H9 (cell line): Measurements from ENCODE around the gene EDEM2. TPM values are rescaled to one million over a fixed set of nuclear protein-coding genes. Genes with fewer than 3 reads are reported as not detected.

ENCODE experiments used
- DNase-seq: peaks from one replicate; pipeline ENCODE4 v3.0.0-alpha.2; 2017
- H2AFZ ChIP-seq: one replicate; pipeline ENCODE4 v1.6.1; 2013; ENCODE audit warnings: mild to moderate bottlenecking, low read length, control low read depth, moderate library complexity
- H2AK5ac ChIP-seq: 2 replicates; pipeline ENCODE4 v1.6.1; 2013; ENCODE audit warnings: low read length, control low read depth, mixed read lengths; ENCODE audit not compliant: insufficient read length
- H2BK120ac ChIP-seq: one replicate; pipeline ENCODE4 v1.6.1; 2013; ENCODE audit warnings: low read depth, mild to moderate bottlenecking, low read length, control low read depth, inconsistent platforms; ENCODE audit not compliant: poor library complexity, severe bottlenecking
- H2BK12ac ChIP-seq: 2 replicates; pipeline ENCODE4 v1.6.1; 2013; ENCODE audit warnings: low read length, control low read depth, mixed read lengths, low read depth; ENCODE audit not compliant: insufficient read length
- H2BK15ac ChIP-seq: 2 replicates; pipeline ENCODE4 v1.6.1; 2013; ENCODE audit warnings: low read depth, low read length, control low read depth
- H2BK20ac ChIP-seq: one replicate; pipeline ENCODE4 v1.6.1; 2013; ENCODE audit warnings: low read depth, mild to moderate bottlenecking, low read length, control low read depth, inconsistent platforms; ENCODE audit not compliant: poor library complexity, severe bottlenecking
- H2BK5ac ChIP-seq: 2 replicates; pipeline ENCODE4 v1.6.1; 2013; ENCODE audit warnings: low read length, control low read depth, mixed read lengths; ENCODE audit not compliant: insufficient read length
- H3K14ac ChIP-seq: 2 replicates; pipeline ENCODE4 v1.6.1; 2013; ENCODE audit warnings: low read length, control low read depth; ENCODE audit not compliant: insufficient read depth
- H3K18ac ChIP-seq: 2 replicates; pipeline ENCODE4 v1.6.1; 2013; ENCODE audit warnings: low read depth, mild to moderate bottlenecking, mixed read lengths, low read length, control low read depth; ENCODE audit not compliant: insufficient read length
- H3K23ac ChIP-seq: 2 replicates; pipeline ENCODE4 v1.6.1; 2013; ENCODE audit warnings: low read length, control low read depth, mixed read lengths, low read depth; ENCODE audit not compliant: insufficient read length
- H3K23me2 ChIP-seq: 2 replicates; pipeline ENCODE4 v1.6.1; 2013; ENCODE audit warnings: low read depth, mild to moderate bottlenecking, mixed read lengths, low read length, control low read depth; ENCODE audit not compliant: insufficient read length, poor library complexity, severe bottlenecking
- H3K27ac ChIP-seq: 2 replicates; pipeline ENCODE4 v1.5.1; 2013; ENCODE audit warnings: low read length, control low read depth, mixed read lengths, low read depth; ENCODE audit not compliant: insufficient read length
- H3K27me3 ChIP-seq: 2 replicates; pipeline ENCODE4 v1.6.1; 2013; ENCODE audit warnings: low read length, control low read depth, inconsistent platforms; ENCODE audit not compliant: insufficient read depth
- H3K4ac ChIP-seq: 2 replicates; pipeline ENCODE4 v1.6.1; 2013; ENCODE audit warnings: low read depth, mild to moderate bottlenecking, control low read depth, inconsistent platforms, low read length, moderate library complexity
- H3K4me1 ChIP-seq: 2 replicates; pipeline ENCODE4 v1.6.1; 2013; ENCODE audit warnings: low read length, control low read depth, inconsistent platforms; ENCODE audit not compliant: insufficient read depth
- H3K4me2 ChIP-seq: 2 replicates; pipeline ENCODE4 v1.6.1; 2013; ENCODE audit warnings: low read length, control low read depth, mixed read lengths; ENCODE audit not compliant: insufficient read length, insufficient read depth
- H3K56ac ChIP-seq: 2 replicates; pipeline ENCODE4 v1.6.1; 2013; ENCODE audit warnings: low read depth, mild to moderate bottlenecking, mixed read lengths, low read length, control low read depth; ENCODE audit not compliant: insufficient read length
- H3K79me1 ChIP-seq: 2 replicates; pipeline ENCODE4 v1.6.1; 2013; ENCODE audit warnings: low read depth, mild to moderate bottlenecking, moderate library complexity, low read length, control low read depth, inconsistent platforms; ENCODE audit not compliant: insufficient read depth, poor library complexity, severe bottlenecking
- H3K79me2 ChIP-seq: 2 replicates; pipeline ENCODE4 v1.6.1; 2013; ENCODE audit warnings: low read length, control low read depth, inconsistent platforms; ENCODE audit not compliant: insufficient read depth
- H3K9ac ChIP-seq: 2 replicates; pipeline ENCODE4 v1.6.1; 2013; ENCODE audit warnings: low read length, control low read depth, mixed read lengths; ENCODE audit not compliant: insufficient read length; ENCODE audit errors: extremely low read depth
- H3K9me3 ChIP-seq: one replicate; pipeline ENCODE4 v1.6.1; 2013; ENCODE audit warnings: low read depth, low read length, inconsistent platforms; ENCODE audit not compliant: control insufficient read depth
- H3T11ph ChIP-seq: one replicate; pipeline ENCODE4 v1.6.1; 2013; ENCODE audit warnings: mild to moderate bottlenecking, low read length, control low read depth, inconsistent platforms
- H4K20me1 ChIP-seq: one replicate; pipeline ENCODE4 v1.6.1; 2013; ENCODE audit not compliant: control insufficient read depth, insufficient read length, insufficient read depth
- H4K5ac ChIP-seq: 2 replicates; pipeline ENCODE4 v1.6.1; 2013; ENCODE audit warnings: low read depth, mild to moderate bottlenecking, mixed read lengths, low read length, control low read depth; ENCODE audit not compliant: insufficient read length
- H4K8ac ChIP-seq: replicated peaks from 2 replicates; pipeline ENCODE4 v1.6.1; 2013; ENCODE audit warnings: low read length, control low read depth, mixed read lengths, low read depth; ENCODE audit not compliant: insufficient read length
- H4K91ac ChIP-seq: 2 replicates; pipeline ENCODE4 v1.6.1; 2013; ENCODE audit warnings: low read depth, mild to moderate bottlenecking, moderate library complexity, mixed read lengths, low read length, control low read depth; ENCODE audit not compliant: insufficient read length
- H3K27ac Mint-ChIP-seq, 3 experiments: 2 replicates in 2 of 3; 3 replicates in 1 of 3; pipeline ENCODE4 v1.8.0; 2020 to 2021; ENCODE audit warnings: mixed read lengths in 3 of 3, mild to moderate bottlenecking in 1 of 3, moderate library complexity in 1 of 3
- H3K27me3 Mint-ChIP-seq: 2 replicates; pipeline ENCODE4 v1.8.0; 2021; ENCODE audit warnings: low read depth, mild to moderate bottlenecking, moderate library complexity, mixed read lengths
- H3K36me3 Mint-ChIP-seq, 3 experiments: 2 replicates in 2 of 3; 3 replicates in 1 of 3; pipeline ENCODE4 v1.8.0; 2020 to 2021; ENCODE audit warnings: low read depth in 3 of 3, mixed read lengths in 3 of 3; ENCODE audit not compliant: insufficient read depth in 1 of 3
- H3K4me1 Mint-ChIP-seq, 2 experiments: 2 replicates each; pipeline ENCODE4 v1.8.0; 2020; ENCODE audit warnings: mixed read lengths in 2 of 2
- H3K4me3 Mint-ChIP-seq, 2 experiments: 2 replicates in 1 of 2; 3 replicates in 1 of 2; pipeline ENCODE4 v1.8.0; 2020 to 2021; ENCODE audit warnings: mild to moderate bottlenecking in 2 of 2, mixed read lengths in 2 of 2, moderate library complexity in 1 of 2
- H3K9me3 Mint-ChIP-seq, 2 experiments: 2 replicates in 1 of 2; 3 replicates in 1 of 2; pipeline ENCODE4 v1.8.0; 2020; ENCODE audit warnings: mild to moderate bottlenecking in 2 of 2, mixed read lengths in 2 of 2, moderate library complexity in 1 of 2
- WGBS: extraction: QIAGEN DNeasy Blood & Tissue Kit; methylation state at CpG from one replicate; pipeline ENCODE4 v1.1.7; 2013; ENCODE audit warnings: missing lambda C conversion rate, low lambda C conversion rate, mixed read lengths; ENCODE audit not compliant: insufficient read length; ENCODE audit errors: extremely low coverage; 5-methylcytosine and 5-hydroxymethylcytosine counted together
- total RNA-seq: library from RNA; stranded (reverse); gene quantifications from 2 replicates; pipeline ENCODE4 v1.2.1, GENCODE V29; 2021
- TF ChIP-seq, protein P1 (sequence below): fragments of 200-600 bp; sonication (generic); conservative IDR thresholded peaks from 3 replicates; pipeline ENCODE4 v1.8.0; 2021; ENCODE audit warnings: antibody characterized with exemption, mild to moderate bottlenecking

EDEM2 gene
- total RNA-seq, 1 experiment from 2014 or later = 27.8 TPM

DNA sequence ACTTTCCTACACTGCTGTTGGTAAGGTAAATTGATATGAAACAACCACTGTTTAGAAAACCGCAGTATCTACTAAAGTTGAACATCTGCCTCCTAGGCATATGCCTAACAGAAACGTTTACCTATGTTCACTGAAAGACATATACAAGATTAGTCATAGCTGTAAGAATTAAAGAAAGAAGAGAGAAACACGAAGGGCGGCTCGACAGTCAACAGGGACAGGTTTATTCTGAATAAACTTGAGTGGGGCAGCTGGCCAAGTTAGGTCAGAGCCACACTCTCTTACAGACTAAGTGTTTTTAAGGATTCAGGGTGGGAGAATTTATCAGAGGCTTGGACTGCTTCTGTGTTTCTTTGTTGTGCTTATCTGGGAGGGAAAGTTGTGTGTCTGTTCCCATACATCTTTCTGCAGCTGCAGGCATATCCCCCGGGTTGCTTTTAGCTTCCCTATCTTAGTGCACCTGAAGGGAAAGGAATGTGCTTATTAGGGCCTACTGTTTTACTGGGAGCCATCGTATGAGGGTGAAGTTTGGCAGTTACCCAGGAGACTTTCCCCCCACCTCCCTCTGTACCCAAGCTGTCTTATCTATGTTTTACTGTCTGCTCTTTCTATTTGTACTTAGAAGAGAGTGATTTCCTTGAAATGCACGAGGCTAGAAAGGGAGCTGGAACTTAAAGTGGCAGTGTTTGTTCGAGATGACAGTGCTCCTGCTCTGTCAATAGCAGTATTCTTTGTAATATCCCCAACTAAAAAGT, 45.2 kb upstream of the EDEM2 start:
- H3K23ac ChIP-seq = no peak overlapping the region
- H2BK12ac ChIP-seq = no peak overlapping the region
- no peaks in the 10 kb centered on the region for H3K79me1 ChIP-seq
- H4K5ac ChIP-seq = no peak overlapping the region
- Mint-ChIP-seq H3K4me3 (no peak overlapping the region), H3K4me1 (peaks cover 28 to 29% of the 10 kb centered on the region in 2 experiments), H3K27me3 (peaks cover 24% of the 10 kb centered on the region), H3K36me3 (peaks cover 7 to 28% (median 21%) of the 10 kb centered on the region in 3 experiments; a peak in 6 of 7 replicates), H3K27ac (peak overlapping the region in 2 of 3 experiments; percentile 1 to 21; a peak in 1 of 7 replicates), H3K9me3 (peaks cover 33 to 40% of the 10 kb centered on the region in 2 experiments)
- H3K4ac ChIP-seq = no peak overlapping the region
- H3K4me2 ChIP-seq = no peak overlapping the region
- no peak overlapping the region for H2BK120ac ChIP-seq
- no peaks in the 10 kb centered on the region for H3K79me2 ChIP-seq
- no peak overlapping the region for H4K91ac ChIP-seq
- H2BK20ac ChIP-seq = no peak overlapping the region
- H3K14ac ChIP-seq = no peak overlapping the region
- H3K9ac ChIP-seq = no peak overlapping the region
- H2BK5ac ChIP-seq = no peak overlapping the region
- no CpG with 5 or more reads among the region's 9 CpGs for WGBS
- no peak overlapping the region for H3K18ac ChIP-seq
- H3K4me1 ChIP-seq = no peaks in the 10 kb centered on the region
- no peak overlapping the region for H3K56ac ChIP-seq
- H4K20me1 ChIP-seq = no peaks in the 10 kb centered on the region
- no peaks in the 10 kb centered on the region for H3K23me2 ChIP-seq
- no peaks in the 10 kb centered on the region for H3K9me3 ChIP-seq
- no peak overlapping the region for H3T11ph ChIP-seq
- DNase-seq = no peak
- TF ChIP-seq, protein P1, sequence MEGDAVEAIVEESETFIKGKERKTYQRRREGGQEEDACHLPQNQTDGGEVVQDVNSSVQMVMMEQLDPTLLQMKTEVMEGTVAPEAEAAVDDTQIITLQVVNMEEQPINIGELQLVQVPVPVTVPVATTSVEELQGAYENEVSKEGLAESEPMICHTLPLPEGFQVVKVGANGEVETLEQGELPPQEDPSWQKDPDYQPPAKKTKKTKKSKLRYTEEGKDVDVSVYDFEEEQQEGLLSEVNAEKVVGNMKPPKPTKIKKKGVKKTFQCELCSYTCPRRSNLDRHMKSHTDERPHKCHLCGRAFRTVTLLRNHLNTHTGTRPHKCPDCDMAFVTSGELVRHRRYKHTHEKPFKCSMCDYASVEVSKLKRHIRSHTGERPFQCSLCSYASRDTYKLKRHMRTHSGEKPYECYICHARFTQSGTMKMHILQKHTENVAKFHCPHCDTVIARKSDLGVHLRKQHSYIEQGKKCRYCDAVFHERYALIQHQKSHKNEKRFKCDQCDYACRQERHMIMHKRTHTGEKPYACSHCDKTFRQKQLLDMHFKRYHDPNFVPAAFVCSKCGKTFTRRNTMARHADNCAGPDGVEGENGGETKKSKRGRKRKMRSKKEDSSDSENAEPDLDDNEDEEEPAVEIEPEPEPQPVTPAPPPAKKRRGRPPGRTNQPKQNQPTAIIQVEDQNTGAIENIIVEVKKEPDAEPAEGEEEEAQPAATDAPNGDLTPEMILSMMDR = no peak
- H2AFZ ChIP-seq = no peak overlapping the region
- H3K27me3 ChIP-seq = no peaks in the 10 kb centered on the region; the same call in 1 of the 2 replicates
- H2AK5ac ChIP-seq = no peak overlapping the region
- H3K27ac ChIP-seq = no peak overlapping the region
- H4K8ac ChIP-seq = no peak overlapping the region
- no peak overlapping the region for H2BK15ac ChIP-seq
